Fibroblast of the aortic adventitia (primary cell): ENCODE results near the gene LKAAEAR1. TPM values are rescaled to one million over a fixed set of nuclear protein-coding genes. Genes with fewer than 3 reads are reported as not detected.

Source experiments
- DNase-seq: peaks from one replicate; pipeline ENCODE4 v3.0.0-alpha.2; 2010; ENCODE audit warnings: low read depth
- H3K4me3 ChIP-seq: 2 replicates; pipeline ENCODE4 v1.5.1; 2011; ENCODE audit warnings: low read depth, mild to moderate bottlenecking, control low read depth, low read length, moderate library complexity
- CTCF ChIP-seq: IDR thresholded peaks from 2 replicates; pipeline ENCODE4 v1.5.1; 2011; ENCODE audit warnings: mild to moderate bottlenecking, low read length, control low read depth, inconsistent platforms; ENCODE audit not compliant: insufficient read depth
- total RNA-seq: library from RNA; depleted of rRNA; stranded (reverse); fragments of >200 nt; gene quantifications from 2 replicates; pipeline ENCODE4 v1.2.3, GENCODE V29; 2012; ENCODE audit warnings: low replicate concordance

LKAAEAR1 gene
- total RNA-seq, 1 donor, result 0.36 TPM

- H3K4me3 ChIP-seq, result no peak overlapping the region
- no peak for TF ChIP-seq CTCF
- no peak for DNase-seq
Measured at GRCh38 chr20:64077094-64077493, 7.1 kb downstream of the LKAAEAR1 start.

- TF ChIP-seq CTCF, result no peak
- DNase-seq, result no peak
- H3K4me3 ChIP-seq, result no peak overlapping the region
Measured at GRCh38 chr20:64076061-64076997, 7.9 kb downstream of the LKAAEAR1 start.

- no peak for TF ChIP-seq CTCF
- H3K4me3 ChIP-seq, result no peak overlapping the region
- no peak for DNase-seq
Measured at GRCh38 chr20:64075556-64075955, 8.6 kb downstream of the LKAAEAR1 start.

GRCh38 chr20:64074963-64075362 is 9.2 kb downstream of the LKAAEAR1 start:
- no peak overlapping the region for H3K4me3 ChIP-seq
- DNase-seq, result no peak
- no peak for TF ChIP-seq CTCF

- no peak for DNase-seq
- no peak for TF ChIP-seq CTCF
- H3K4me3 ChIP-seq, result no peak overlapping the region
Measured at GRCh38 chr20:64074184-64074789, 9.9 kb downstream of the LKAAEAR1 start.

- no peak for DNase-seq
- no peak for TF ChIP-seq CTCF
- no peak overlapping the region for H3K4me3 ChIP-seq
Measured at GRCh38 chr20:64073476-64074183, 10.6 kb downstream of the LKAAEAR1 start.
